SU-DHL-6 (cell line): ENCODE data around the gene TRAPPC2L.

Source experiments
- CTCF ChIP-seq: fragments of 200-600 bp; sonication (generic); IDR thresholded peaks from one replicate; pipeline ENCODE4 v1.5.1; 2017; ENCODE audit warnings: antibody characterized with exemption, mild to moderate bottlenecking, low read length, moderate library complexity; ENCODE audit not compliant: insufficient read depth, poor library complexity, severe bottlenecking
- EZH2phosphoT487 ChIP-seq: fragments of 200-600 bp; sonication (generic), shearing (Covaris generic); conservative IDR thresholded peaks from 2 replicates; pipeline ENCODE4 v1.6.1; 2018; ENCODE audit warnings: mild to moderate bottlenecking, antibody characterized with exemption, low read length, moderate library complexity, mixed read lengths

GRCh38 chr16:88821168-88821850, 35.6 kb upstream of the TRAPPC2L start:
- TF ChIP-seq CTCF (no peak), EZH2phosphoT487 (no peak)
